Activated naive CD4-positive, alpha-beta T cell treated with anti-CD3 and anti-CD28 coated beads for 36 hours (primary cell): ENCODE data around the gene GALNT17. TPM values are rescaled to one million over a fixed set of nuclear protein-coding genes. Genes with fewer than 3 reads are reported as not detected.

Experiments
- microRNA-seq: library from miRNA; unstranded; fragments of <30 nt; microRNA quantifications from one replicate; pipeline ENCODE4 v1.2.0, GENCODE V29; 2022; ENCODE audit warnings: borderline microRNAs expressed, borderline replicate concordance
- total RNA-seq, 2 experiments: library from RNA; stranded (reverse); gene quantifications; one replicate each; pipeline ENCODE4 v1.2.3, GENCODE V29; 2021

Gene GALNT17
- total RNA-seq, 2 experiments from 2014 or later: not detected

Small RNA genes lying within 50 kb of the gene (microRNA-seq; reads per million reads assigned to microRNA genes)
- gene MIR3914-1: not detected
- gene MIR3914-2: not detected
